NCI-H2196 treated with DMSO at 0.1 percent for 48 hours (cell line): ENCODE data around the gene TMEM253.

ENCODE experiments used
- DNase-seq: peaks from one replicate; lab custom pipeline; 2025; ENCODE audit not compliant: unreplicated experiment; lab: John Stamatoyannopoulos, UW

TMEM253 gene

GRCh38 chr14:21100931-21101330, at the start of gene TMEM253:
Gene TMEM253 (plus strand): TSS chr14:21101066. CDS start chr14:21101344, 278 bp downstream.
- no peak for DNase-seq

GRCh38 chr14:21053184-21054122, 47.4 kb upstream of the TMEM253 start:
- no peak for DNase-seq

GRCh38 chr14:21054123-21054767, 46.6 kb upstream of the TMEM253 start:
- DNase-seq = no peak

GRCh38 chr14:21054768-21055145, 46.1 kb upstream of the TMEM253 start:
- no peak for DNase-seq

- no peak for DNase-seq
These were observed 45.3 kb upstream of the TMEM253 start for GRCh38 chr14:21055432-21056117.

- no peak for DNase-seq
These were observed 44.2 kb upstream of the TMEM253 start for GRCh38 chr14:21056520-21057163.

- no peak for DNase-seq
These were observed 42.8 kb upstream of the TMEM253 start, which contains the start of gene RNASE8 for GRCh38 chr14:21057803-21058675. Gene RNASE8 (plus strand): TSS chr14:21057822. CDS start chr14:21057893, 71 bp downstream.

- DNase-seq = no peak
These were observed 42.0 kb upstream of the TMEM253 start for GRCh38 chr14:21058903-21059302.

- no peak for DNase-seq
These were observed 40.8 kb upstream of the TMEM253 start for GRCh38 chr14:21059842-21060613.

GRCh38 chr14:21060614-21061346, 40.1 kb upstream of the TMEM253 start:
- DNase-seq = no peak

GRCh38 chr14:21061347-21061668, 39.6 kb upstream of the TMEM253 start:
- no peak for DNase-seq

GRCh38 chr14:21063479-21063878, 37.4 kb upstream of the TMEM253 start:
- DNase-seq = no peak

- DNase-seq = no peak
These were observed 33.9 kb upstream of the TMEM253 start for GRCh38 chr14:21066882-21067502.

GRCh38 chr14:21068521-21069387, 32.1 kb upstream of the TMEM253 start:
- DNase-seq = peak; percentile 68

GRCh38 chr14:21069388-21070082, 31.3 kb upstream of the TMEM253 start:
- no peak for DNase-seq

- DNase-seq = peak; percentile 19
These were observed 30.7 kb upstream of the TMEM253 start, which contains the start of gene ARHGEF40 for GRCh38 chr14:21070083-21070609. Gene ARHGEF40 (plus strand): TSS chr14:21070304. CDS start chr14:21070397, 93 bp downstream.
